Measurements from ENCODE around the gene MED25. TPM values are rescaled to one million over a fixed set of nuclear protein-coding genes. Genes with fewer than 3 reads are reported as not detected.

The MED25 gene
- total RNA-seq, 1 experiment from 2014 or later, result 39.9 TPM

GRCh38 chr19:49809941-49810389 lies 8.1 kb upstream of the MED25 start:
- intact Hi-C loops (cut with micrococcal nuclease), result no loop called here
- no TSS peak for BruUV-seq (replicated peaks)
- H3K36me3 Mint-ChIP-seq (ENCODE audit: insufficient read depth, unreplicated experiment), result peaks cover 20% of the 10 kb centered on the region
- ChIA-PET POLR2A (interaction anchor here (0.7 to 1.1 kb wide), 2 partner anchors 44 to 1299 kb away, joined by 4 to 6 read pairs; no protein-coding TSS in a partner anchor), CTCF (no interaction called here)
- TF ChIP-seq CTCF (IDR thresholded peaks at IDR 0.05; ENCODE audit: unreplicated experiment), result no peak
- DNase-seq (ENCODE audit: unreplicated experiment), result no peak
- no peak overlapping the region for H3K27ac Mint-ChIP-seq (ENCODE audit: low read depth, unreplicated experiment)
- H3K27me3 Mint-ChIP-seq (ENCODE audit: insufficient read depth, unreplicated experiment), result no peaks in the 10 kb centered on the region
- H3K4me3 Mint-ChIP-seq (ENCODE audit: unreplicated experiment), result no peak overlapping the region
- peaks cover 8% of the 10 kb centered on the region for H3K9me3 Mint-ChIP-seq (ENCODE audit: unreplicated experiment)
- peaks cover 15% of the 10 kb centered on the region for H3K4me1 Mint-ChIP-seq (ENCODE audit: insufficient read depth, unreplicated experiment)

- peaks cover 11% of the 10 kb centered on the region for H3K4me1 Mint-ChIP-seq (ENCODE audit: insufficient read depth, unreplicated experiment)
- no peak for DNase-seq (ENCODE audit: unreplicated experiment)
- peak overlapping the region; percentile 92 for H3K4me3 Mint-ChIP-seq (ENCODE audit: unreplicated experiment)
- BruUV-seq (replicated peaks), result no TSS peak
- H3K27ac Mint-ChIP-seq (ENCODE audit: low read depth, unreplicated experiment), result no peak overlapping the region
- H3K9me3 Mint-ChIP-seq (ENCODE audit: unreplicated experiment), result peaks cover 3% of the 10 kb centered on the region
- CTCF ChIA-PET, result interaction anchor here (0.9 kb wide), 1 partner anchor 237 kb away, joined by 4 read pairs; no protein-coding TSS in a partner anchor
- H3K36me3 Mint-ChIP-seq (ENCODE audit: insufficient read depth, unreplicated experiment), result peaks cover 14% of the 10 kb centered on the region
- no peak for TF ChIP-seq CTCF (IDR thresholded peaks at IDR 0.05; ENCODE audit: unreplicated experiment)
- intact Hi-C loops (cut with micrococcal nuclease), result no loop called here
- H3K27me3 Mint-ChIP-seq (ENCODE audit: insufficient read depth, unreplicated experiment), result no peaks in the 10 kb centered on the region
- POLR2A ChIA-PET, result interaction anchor here (0.6 to 2.9 kb wide), 3 partner anchors 8 to 46 kb away, joined by 4 to 32 read pairs (median 6); partner anchors contain the start of gene AP2A1
Observed at GRCh38 chr19:49811328-49811727, 6.8 kb upstream of the MED25 start.

GRCh38 chr19:49812452-49812996 lies 5.6 kb upstream of the MED25 start:
- H3K27ac Mint-ChIP-seq (ENCODE audit: low read depth, unreplicated experiment), result peak overlapping the region; percentile 99
- TF ChIP-seq CTCF (IDR thresholded peaks at IDR 0.05; ENCODE audit: unreplicated experiment), result no peak
- CTCF ChIA-PET, result interaction anchor here (0.5 kb wide), 1 partner anchor 68 kb away, joined by 3 read pairs; no protein-coding TSS in a partner anchor
- H3K4me1 Mint-ChIP-seq (ENCODE audit: insufficient read depth, unreplicated experiment), result peaks cover 9% of the 10 kb centered on the region
- no peaks in the 10 kb centered on the region for H3K27me3 Mint-ChIP-seq (ENCODE audit: insufficient read depth, unreplicated experiment)
- H3K36me3 Mint-ChIP-seq (ENCODE audit: insufficient read depth, unreplicated experiment), result peaks cover 17% of the 10 kb centered on the region
- peak overlapping the region; percentile 92 for H3K4me3 Mint-ChIP-seq (ENCODE audit: unreplicated experiment)
- no TSS peak for BruUV-seq (replicated peaks)
- POLR2A ChIA-PET, result interaction anchor here (1.0 to 2.9 kb wide), 10 partner anchors 8 to 325 kb away, joined by 3 to 32 read pairs (median 6); partner anchors contain the start of genes AKT1S1, AP2A1, PTOV1 and RPL13A
- DNase-seq (ENCODE audit: unreplicated experiment), result no peak
- intact Hi-C loops (cut with micrococcal nuclease), result no loop called here
- H3K9me3 Mint-ChIP-seq (ENCODE audit: unreplicated experiment), result no peaks in the 10 kb centered on the region

- ChIA-PET CTCF (interaction anchor here (0.6 kb wide), 2 partner anchors 129 to 710 kb away, joined by 3 read pairs; no protein-coding TSS in a partner anchor), POLR2A (interaction anchor here (0.6 to 2.9 kb wide), 14 partner anchors 9 to 325 kb away, joined by 3 to 32 read pairs (median 4); partner anchors contain the start of genes AKT1S1, AP2A1, NOSIP and PRRG2)
- Mint-ChIP-seq H3K4me1 (ENCODE audit: insufficient read depth, unreplicated experiment) (peaks cover 9% of the 10 kb centered on the region), H3K27me3 (ENCODE audit: insufficient read depth, unreplicated experiment) (no peaks in the 10 kb centered on the region), H3K36me3 (ENCODE audit: insufficient read depth, unreplicated experiment) (peaks cover 18% of the 10 kb centered on the region), H3K9me3 (ENCODE audit: unreplicated experiment) (no peaks in the 10 kb centered on the region), H3K27ac (ENCODE audit: low read depth, unreplicated experiment) (peak within 1 kb of the TSS; percentile 99), H3K4me3 (ENCODE audit: unreplicated experiment) (peak within 1 kb of the TSS; percentile 92)
- no peak for TF ChIP-seq CTCF (IDR thresholded peaks at IDR 0.05; ENCODE audit: unreplicated experiment)
- DNase-seq (ENCODE audit: unreplicated experiment), result peak; percentile 97
- intact Hi-C loops (cut with micrococcal nuclease), result loop anchor here (1.0 kb wide), 2 partner anchors 37 to 47 kb away; no protein-coding TSS in a partner anchor
- BruUV-seq (replicated peaks), result TSS peak; percentile 36
Observed at GRCh38 chr19:49812997-49813861, 4.9 kb upstream of the MED25 start, which contains the start of gene FUZ. TSS of gene FUZ (minus strand) at chr19:49813292. CDS start at chr19:49813106, 186 bp downstream.

Measured in MCF 10A (cell line).